Measurements from ENCODE around the gene KRT31. TPM values are rescaled to one million over a fixed set of nuclear protein-coding genes. Genes with fewer than 3 reads are reported as not detected.

KRT31 gene
- polyA plus RNA-seq, 1 donor from 2014 or later: not detected

GRCh38 chr17:41415833-41416335 is 18.5 kb upstream of the KRT31 start:
- H3K27me3 ChIP-seq (ENCODE audit: insufficient read depth, low read depth, low read length): no peaks in the 10 kb centered on the region
- H3K27ac ChIP-seq (ENCODE audit: low read length): no peak overlapping the region
- H3K79me2 ChIP-seq (replicated peaks; ENCODE audit: insufficient read depth, low read length): no peaks in the 10 kb centered on the region
- H3K4me2 ChIP-seq (ENCODE audit: low read length): no peak overlapping the region
- no peak overlapping the region for H3K4me3 ChIP-seq (ENCODE audit: low read length)
- no peaks in the 10 kb centered on the region for H3K36me3 ChIP-seq (ENCODE audit: insufficient read depth, low read length)
- H2AFZ ChIP-seq (ENCODE audit: low read depth, low read length): no peak overlapping the region
- H4K20me1 ChIP-seq (ENCODE audit: insufficient read depth): no peaks in the 10 kb centered on the region
- no peaks in the 10 kb centered on the region for H3K9me3 ChIP-seq (ENCODE audit: low read length)
- no peaks in the 10 kb centered on the region for H3K9me2 ChIP-seq (ENCODE audit: insufficient read depth, low read length)
- no peaks in the 10 kb centered on the region for H3F3A ChIP-seq (ENCODE audit: insufficient read depth, low read length, poor library complexity, severe bottlenecking)
- no peak for TF ChIP-seq EZH2 (IDR thresholded peaks at IDR 0.05; ENCODE audit: borderline replicate concordance, insufficient read depth, low read length, poor library complexity, severe bottlenecking)
- TF ChIP-seq MXI1 (conservative IDR thresholded peaks at IDR 0.05; ENCODE audit: poor library complexity, severe bottlenecking): no peak
- TF ChIP-seq, protein P1, sequence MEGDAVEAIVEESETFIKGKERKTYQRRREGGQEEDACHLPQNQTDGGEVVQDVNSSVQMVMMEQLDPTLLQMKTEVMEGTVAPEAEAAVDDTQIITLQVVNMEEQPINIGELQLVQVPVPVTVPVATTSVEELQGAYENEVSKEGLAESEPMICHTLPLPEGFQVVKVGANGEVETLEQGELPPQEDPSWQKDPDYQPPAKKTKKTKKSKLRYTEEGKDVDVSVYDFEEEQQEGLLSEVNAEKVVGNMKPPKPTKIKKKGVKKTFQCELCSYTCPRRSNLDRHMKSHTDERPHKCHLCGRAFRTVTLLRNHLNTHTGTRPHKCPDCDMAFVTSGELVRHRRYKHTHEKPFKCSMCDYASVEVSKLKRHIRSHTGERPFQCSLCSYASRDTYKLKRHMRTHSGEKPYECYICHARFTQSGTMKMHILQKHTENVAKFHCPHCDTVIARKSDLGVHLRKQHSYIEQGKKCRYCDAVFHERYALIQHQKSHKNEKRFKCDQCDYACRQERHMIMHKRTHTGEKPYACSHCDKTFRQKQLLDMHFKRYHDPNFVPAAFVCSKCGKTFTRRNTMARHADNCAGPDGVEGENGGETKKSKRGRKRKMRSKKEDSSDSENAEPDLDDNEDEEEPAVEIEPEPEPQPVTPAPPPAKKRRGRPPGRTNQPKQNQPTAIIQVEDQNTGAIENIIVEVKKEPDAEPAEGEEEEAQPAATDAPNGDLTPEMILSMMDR (IDR thresholded peaks at IDR 0.05; ENCODE audit: poor library complexity, severe bottlenecking): no peak
- no peak for TF ChIP-seq EP300 (conservative IDR thresholded peaks at IDR 0.05; ENCODE audit: poor library complexity, severe bottlenecking)
- TF ChIP-seq SMC3 (conservative IDR thresholded peaks at IDR 0.05; ENCODE audit: poor library complexity): no peak
- TF ChIP-seq TAF1 (IDR thresholded peaks at IDR 0.05; ENCODE audit: low read depth): no peak
- TF ChIP-seq RAD21 (conservative IDR thresholded peaks at IDR 0.05): no peak
- no peak for TF ChIP-seq REST (IDR thresholded peaks at IDR 0.05; ENCODE audit: borderline replicate concordance)
- TF ChIP-seq POLR2AphosphoS5 (IDR thresholded peaks at IDR 0.05): no peak
- H3K9ac ChIP-seq (ENCODE audit: low read length): no peak overlapping the region

- Histone ChIP-seq H2AFZ (ENCODE audit: low read depth, low read length) (no peak overlapping the region), H3K79me2 (replicated peaks; ENCODE audit: insufficient read depth, low read length) (no peaks in the 10 kb centered on the region)
- TF ChIP-seq TAF1 (IDR thresholded peaks at IDR 0.05; ENCODE audit: low read depth) (no peak), REST (IDR thresholded peaks at IDR 0.05; ENCODE audit: borderline replicate concordance) (no peak), EP300 (conservative IDR thresholded peaks at IDR 0.05; ENCODE audit: poor library complexity, severe bottlenecking) (no peak), SMC3 (conservative IDR thresholded peaks at IDR 0.05; ENCODE audit: poor library complexity) (no peak), EZH2 (IDR thresholded peaks at IDR 0.05; ENCODE audit: borderline replicate concordance, insufficient read depth, low read length, poor library complexity, severe bottlenecking) (no peak), MXI1 (conservative IDR thresholded peaks at IDR 0.05; ENCODE audit: poor library complexity, severe bottlenecking) (no peak), RAD21 (conservative IDR thresholded peaks at IDR 0.05) (no peak), POLR2AphosphoS5 (IDR thresholded peaks at IDR 0.05) (no peak)
- TF ChIP-seq, protein P1 (IDR thresholded peaks at IDR 0.05; ENCODE audit: poor library complexity, severe bottlenecking): no peak
Measured at GRCh38 chr17:41415411-41415810, 18.0 kb upstream of the KRT31 start.

More at GRCh38 chr17:41415411-41415810, 18.0 kb upstream of the KRT31 start:
- Histone ChIP-seq H3F3A (ENCODE audit: insufficient read depth, low read length, poor library complexity, severe bottlenecking) (no peaks in the 10 kb centered on the region), H3K4me3 (ENCODE audit: low read length) (no peak overlapping the region), H3K36me3 (ENCODE audit: insufficient read depth, low read length) (no peaks in the 10 kb centered on the region), H4K20me1 (ENCODE audit: insufficient read depth) (no peaks in the 10 kb centered on the region), H3K9ac (ENCODE audit: low read length) (no peak overlapping the region), H3K9me3 (ENCODE audit: low read length) (no peaks in the 10 kb centered on the region), H3K27me3 (ENCODE audit: insufficient read depth, low read depth, low read length) (no peaks in the 10 kb centered on the region), H3K4me2 (ENCODE audit: low read length) (no peak overlapping the region), H3K9me2 (ENCODE audit: insufficient read depth, low read length) (no peaks in the 10 kb centered on the region), H3K27ac (ENCODE audit: low read length) (no peak overlapping the region)

All from neural cell (in vitro differentiated cells).